IPS-20b (cell line): ENCODE measurements around the gene MPO.

ENCODE experiments used
- H3K27ac ChIP-seq: one replicate; pipeline ENCODE4 v1.5.1; 2013; ENCODE audit warnings: low read length
- H3K27me3 ChIP-seq: 2 replicates; pipeline ENCODE4 v1.6.1; 2013; ENCODE audit warnings: mild to moderate bottlenecking, low read length, inconsistent platforms; ENCODE audit not compliant: insufficient read depth
- H3K36me3 ChIP-seq: 2 replicates; pipeline ENCODE4 v1.6.1; 2013; ENCODE audit warnings: low read depth, mild to moderate bottlenecking, inconsistent platforms, low read length, moderate library complexity; ENCODE audit not compliant: insufficient read depth
- H3K4me1 ChIP-seq: 2 replicates; pipeline ENCODE4 v1.6.1; 2013; ENCODE audit warnings: mild to moderate bottlenecking, control low read depth, inconsistent platforms, low read length, moderate library complexity; ENCODE audit not compliant: insufficient read depth
- H3K4me3 ChIP-seq: 2 replicates; pipeline ENCODE4 v1.5.1; 2013; ENCODE audit warnings: mild to moderate bottlenecking, low read length, inconsistent platforms
- H3K9ac ChIP-seq: 2 replicates; pipeline ENCODE4 v1.6.1; 2013; ENCODE audit warnings: low read depth, mild to moderate bottlenecking, inconsistent platforms, low read length, moderate library complexity
- H3K9me3 ChIP-seq: 2 replicates; pipeline ENCODE4 v1.6.1; 2013; ENCODE audit warnings: mild to moderate bottlenecking, low read depth, low read length, inconsistent platforms; ENCODE audit not compliant: insufficient read depth

MPO gene

DNA sequence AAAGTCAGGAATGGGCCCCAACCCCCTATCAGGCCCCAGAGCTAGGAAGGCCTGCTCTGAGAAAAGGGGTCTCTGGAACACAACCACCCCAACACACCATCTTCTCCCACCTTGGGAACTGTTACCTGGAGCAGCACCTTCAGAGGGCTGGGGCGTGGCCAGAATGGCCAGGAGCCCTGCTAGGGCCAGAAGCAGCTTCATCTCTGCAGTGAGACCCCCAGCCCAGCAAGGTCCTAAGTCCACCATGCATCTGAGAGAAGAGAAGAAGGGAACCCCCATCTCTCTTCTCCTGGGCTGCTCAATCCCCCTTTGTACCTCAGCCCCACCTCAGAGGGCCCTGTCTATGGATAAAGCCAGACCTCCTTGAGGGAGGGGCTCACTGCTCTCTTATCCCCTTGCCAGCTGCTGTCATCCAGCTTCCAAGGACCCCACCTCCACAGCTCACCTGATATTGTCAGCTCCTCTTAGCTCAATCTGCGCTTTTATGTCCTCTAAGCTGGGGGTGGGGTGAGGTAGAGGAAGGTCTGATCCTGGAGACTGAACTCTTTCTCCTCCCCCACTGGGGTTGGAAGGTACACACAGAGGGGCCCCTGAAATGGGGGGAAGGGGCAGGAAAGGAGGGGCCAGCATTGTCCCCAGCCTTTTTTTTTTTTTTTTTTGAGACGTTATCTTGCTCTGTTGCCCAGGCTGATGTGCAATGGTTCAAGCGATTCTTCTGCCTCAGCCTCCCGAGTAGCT lies at the start of gene MPO:
Gene MPO, minus strand, starts transcription at position 456 of the 738 bp plus-strand sequence. Its CDS starts 177 bp downstream, at position 279.
- Histone ChIP-seq H3K9me3 (no peaks in the 10 kb centered on the region), H3K9ac (no peak within 1 kb of the TSS), H3K27ac (no peak within 1 kb of the TSS), H3K4me1 (peaks cover 15% of the 10 kb centered on the region; the same call in 1 of the 2 replicates), H3K27me3 (peaks cover 29% of the 10 kb centered on the region), H3K4me3 (no peak within 1 kb of the TSS), H3K36me3 (no peaks in the 10 kb centered on the region)

DNA sequence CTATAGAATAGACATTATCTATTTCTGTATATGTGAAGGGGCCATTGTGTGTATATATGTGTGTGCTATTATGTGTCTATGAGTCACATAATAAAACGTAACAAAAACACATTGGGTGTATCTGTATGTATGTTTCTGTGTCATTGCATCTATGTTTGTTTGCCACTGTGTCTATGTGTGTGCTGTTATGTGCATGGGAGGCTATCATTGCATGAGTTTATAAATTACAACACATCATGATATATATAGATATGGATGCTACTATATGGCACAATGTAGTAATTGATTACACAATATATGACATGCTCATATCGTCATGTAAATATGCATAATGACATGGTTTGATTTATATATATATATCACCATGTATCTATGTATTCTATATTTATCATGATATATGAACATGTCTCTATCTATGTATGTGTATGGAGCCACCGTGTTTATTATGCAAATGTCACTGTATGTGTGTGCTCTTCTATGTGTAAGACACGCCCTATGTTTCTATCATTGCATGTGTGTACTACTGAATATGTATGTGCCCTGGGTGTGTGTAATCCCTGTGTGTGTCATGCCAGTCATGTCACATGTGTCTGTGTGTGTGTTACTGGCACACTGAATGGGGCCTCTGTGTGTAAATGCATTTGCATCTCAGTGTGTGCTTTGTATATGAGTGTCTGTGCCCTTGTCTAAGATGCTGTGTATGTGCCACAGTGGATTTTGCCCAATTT lies 49.2 kb upstream of the MPO start:
- Histone ChIP-seq H3K9ac (no peak overlapping the region), H3K9me3 (no peaks in the 10 kb centered on the region), H3K27me3 (peaks cover 3% of the 10 kb centered on the region; the same call in 1 of the 2 replicates), H3K36me3 (no peaks in the 10 kb centered on the region), H3K4me1 (peaks cover 8% of the 10 kb centered on the region; the same call in 1 of the 2 replicates), H3K4me3 (no peak overlapping the region), H3K27ac (no peak overlapping the region)

DNA sequence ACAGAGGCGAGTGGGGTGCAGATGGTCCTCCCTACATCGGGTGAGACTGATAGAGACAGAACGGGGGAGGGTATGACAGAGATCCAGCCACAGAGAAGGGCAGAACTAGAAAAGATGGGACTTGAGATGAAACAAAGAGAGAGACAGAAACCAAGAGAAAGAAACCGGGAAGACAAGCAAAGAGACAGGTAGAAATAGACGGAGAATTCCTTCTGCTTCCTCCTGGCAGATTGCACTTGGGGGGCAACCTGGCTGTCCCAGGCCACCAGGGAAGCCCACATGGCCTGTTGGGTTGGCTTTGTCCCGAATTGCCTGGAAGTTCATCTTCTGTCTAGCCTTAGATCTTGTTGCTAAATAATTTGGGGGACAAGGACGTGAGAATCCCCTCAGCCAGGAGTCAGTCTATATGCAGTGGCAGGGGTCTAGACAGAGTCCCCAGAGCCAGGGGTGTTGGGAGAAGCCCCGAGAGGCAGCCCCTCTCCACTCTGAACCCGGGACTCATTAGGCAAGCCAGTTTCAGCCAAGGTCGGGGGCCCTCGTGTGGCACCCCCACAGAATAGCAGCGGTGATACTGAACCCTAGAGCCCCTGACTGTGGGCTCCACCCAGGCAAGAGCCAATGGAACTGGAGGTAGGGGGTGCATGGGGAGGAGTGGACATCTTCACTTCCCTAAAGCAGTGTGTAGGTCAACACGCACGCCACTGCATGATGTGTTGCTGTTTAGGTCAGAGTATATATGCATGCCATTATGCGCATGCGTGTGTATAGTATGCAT lies 48.5 kb upstream of the MPO start:
- Histone ChIP-seq H3K36me3 (no peaks in the 10 kb centered on the region), H3K27ac (no peak overlapping the region), H3K27me3 (peaks cover 10% of the 10 kb centered on the region; the same call in 1 of the 2 replicates), H3K4me1 (peaks cover 11% of the 10 kb centered on the region; the same call in 1 of the 2 replicates), H3K9ac (peak overlapping the region; percentile 57; the same call in 1 of the 2 replicates), H3K4me3 (peak overlapping the region; percentile 55), H3K9me3 (no peaks in the 10 kb centered on the region)

- H3K9me3 ChIP-seq: no peaks in the 10 kb centered on the region
- peaks cover 15% of the 10 kb centered on the region; the same call in 1 of the 2 replicates for H3K4me1 ChIP-seq
- peaks cover 19% of the 10 kb centered on the region for H3K27me3 ChIP-seq
- H3K4me3 ChIP-seq: peak within 1 kb of the TSS; percentile 55
- no peak within 1 kb of the TSS for H3K27ac ChIP-seq
- H3K9ac ChIP-seq: peak within 1 kb of the TSS; percentile 57; the same call in 1 of the 2 replicates
- H3K36me3 ChIP-seq: no peaks in the 10 kb centered on the region
Observed at GRCh38 chr17:58328195-58329034, 47.7 kb upstream of the MPO start, which contains the start of gene TSPOAP1. Gene TSPOAP1 (minus strand): TSS chr17:58328795. CDS start chr17:58327920, 875 bp downstream.

- Histone ChIP-seq H3K9me3 (no peaks in the 10 kb centered on the region), H3K27me3 (peaks cover 27% of the 10 kb centered on the region), H3K4me1 (peaks cover 15% of the 10 kb centered on the region; the same call in 1 of the 2 replicates), H3K36me3 (no peaks in the 10 kb centered on the region), H3K4me3 (no peak overlapping the region), H3K9ac (no peak overlapping the region), H3K27ac (no peak overlapping the region)
Observed at GRCh38 chr17:58327363-58328194, 46.8 kb upstream of the MPO start.

DNA sequence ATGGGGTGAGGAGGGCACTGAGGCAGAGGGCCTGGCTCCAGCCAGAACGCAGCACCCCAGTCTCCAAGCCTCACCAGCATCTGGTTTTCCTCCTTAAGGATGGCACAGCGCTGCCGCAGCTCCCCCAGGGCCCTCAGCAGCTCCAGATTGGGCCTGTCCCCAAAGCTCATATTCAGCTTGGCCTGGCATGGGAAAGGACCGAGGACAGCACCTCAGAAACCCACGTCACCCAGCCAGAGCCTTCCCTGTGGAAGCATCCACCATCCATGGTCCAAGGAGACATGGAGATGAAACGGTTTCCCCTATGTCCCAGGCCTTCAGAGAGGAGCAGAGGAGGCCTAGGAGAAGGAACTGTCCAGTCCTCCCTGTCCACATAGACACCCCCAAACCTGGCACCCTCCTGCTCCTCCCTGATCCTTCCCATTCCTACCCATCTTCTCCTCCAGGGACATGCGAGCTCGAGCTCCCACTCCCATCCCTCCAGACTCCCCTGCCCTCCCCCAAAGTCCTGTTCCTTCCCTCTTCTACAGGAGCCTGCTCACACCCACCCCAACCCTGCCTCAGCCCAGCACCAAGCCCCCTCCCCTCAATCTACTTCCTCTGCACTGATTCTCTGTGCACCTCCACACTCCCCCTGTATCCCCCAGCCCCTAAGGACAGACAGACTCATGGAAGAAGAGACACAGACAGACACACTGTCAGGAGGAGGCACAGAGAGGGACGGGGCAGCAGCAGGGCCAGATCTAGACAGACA lies 46.1 kb upstream of the MPO start:
- Histone ChIP-seq H3K36me3 (no peaks in the 10 kb centered on the region), H3K27me3 (peaks cover 33% of the 10 kb centered on the region), H3K9me3 (no peaks in the 10 kb centered on the region), H3K4me3 (no peak overlapping the region), H3K9ac (no peak overlapping the region), H3K27ac (no peak overlapping the region), H3K4me1 (peaks cover 15% of the 10 kb centered on the region; the same call in 1 of the 2 replicates)

DNA sequence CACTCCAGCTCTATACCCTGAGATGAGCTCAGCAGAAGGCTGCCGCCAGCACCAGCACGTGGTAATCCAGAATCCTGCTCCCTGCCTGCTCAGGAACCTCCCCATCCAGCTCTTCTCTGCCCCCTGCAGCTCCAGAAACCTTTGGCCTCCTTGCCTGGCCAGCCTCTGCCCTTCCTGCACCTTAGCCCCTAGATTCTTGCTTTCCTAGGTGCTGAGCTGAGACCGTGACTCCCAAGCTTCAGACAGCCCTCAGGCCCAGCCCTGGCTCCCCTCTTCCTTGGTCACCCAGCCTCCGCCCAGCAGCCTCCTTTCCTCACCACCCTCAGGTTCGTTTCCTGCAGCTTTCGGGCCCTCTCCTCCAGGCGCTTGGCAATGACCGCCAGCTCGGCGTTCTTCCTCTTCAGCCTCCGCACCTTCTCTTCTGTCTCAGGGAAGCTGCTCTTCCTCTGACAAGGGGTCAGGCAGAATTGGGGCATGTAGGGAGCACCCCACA lies 45.3 kb upstream of the MPO start:
- peaks cover 15% of the 10 kb centered on the region; the same call in 1 of the 2 replicates for H3K4me1 ChIP-seq

DNA sequence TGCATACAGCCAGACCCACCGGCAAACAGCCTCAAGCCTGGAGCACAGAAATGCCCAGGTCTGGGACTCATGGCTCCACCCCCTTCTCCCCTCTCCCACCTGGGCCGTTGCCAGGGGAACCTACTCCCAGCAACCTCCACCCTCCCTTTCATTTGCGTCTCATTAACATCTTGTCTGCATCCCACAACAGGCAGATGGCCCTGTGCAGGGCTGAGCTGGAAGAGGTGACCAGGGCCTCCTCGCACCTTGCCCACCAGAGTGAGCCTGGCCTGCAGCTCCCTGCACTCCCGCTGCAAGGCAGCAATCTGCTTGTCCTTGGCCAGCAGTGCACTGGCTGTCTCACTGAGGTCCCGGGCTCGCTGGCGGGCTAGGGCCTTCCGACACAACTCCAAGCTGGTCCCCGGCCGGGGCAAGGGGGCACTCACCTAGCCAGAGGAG lies 44.6 kb upstream of the MPO start:
- no peak overlapping the region for H3K27ac ChIP-seq
- peaks cover 15% of the 10 kb centered on the region; the same call in 1 of the 2 replicates for H3K4me1 ChIP-seq
- peak overlapping the region; percentile 72; the same call in 1 of the 2 replicates for H3K4me3 ChIP-seq
- H3K9me3 ChIP-seq: no peaks in the 10 kb centered on the region
- H3K9ac ChIP-seq: peak overlapping the region; percentile 66; the same call in 1 of the 2 replicates
- peaks cover 36% of the 10 kb centered on the region for H3K27me3 ChIP-seq
- H3K36me3 ChIP-seq: no peaks in the 10 kb centered on the region

More for the DNA sequence above, 45.3 kb upstream of the MPO start:
- Histone ChIP-seq H3K9ac (no peak overlapping the region), H3K9me3 (no peaks in the 10 kb centered on the region), H3K27me3 (peaks cover 36% of the 10 kb centered on the region), H3K4me3 (no peak overlapping the region), H3K36me3 (no peaks in the 10 kb centered on the region), H3K27ac (no peak overlapping the region)

DNA sequence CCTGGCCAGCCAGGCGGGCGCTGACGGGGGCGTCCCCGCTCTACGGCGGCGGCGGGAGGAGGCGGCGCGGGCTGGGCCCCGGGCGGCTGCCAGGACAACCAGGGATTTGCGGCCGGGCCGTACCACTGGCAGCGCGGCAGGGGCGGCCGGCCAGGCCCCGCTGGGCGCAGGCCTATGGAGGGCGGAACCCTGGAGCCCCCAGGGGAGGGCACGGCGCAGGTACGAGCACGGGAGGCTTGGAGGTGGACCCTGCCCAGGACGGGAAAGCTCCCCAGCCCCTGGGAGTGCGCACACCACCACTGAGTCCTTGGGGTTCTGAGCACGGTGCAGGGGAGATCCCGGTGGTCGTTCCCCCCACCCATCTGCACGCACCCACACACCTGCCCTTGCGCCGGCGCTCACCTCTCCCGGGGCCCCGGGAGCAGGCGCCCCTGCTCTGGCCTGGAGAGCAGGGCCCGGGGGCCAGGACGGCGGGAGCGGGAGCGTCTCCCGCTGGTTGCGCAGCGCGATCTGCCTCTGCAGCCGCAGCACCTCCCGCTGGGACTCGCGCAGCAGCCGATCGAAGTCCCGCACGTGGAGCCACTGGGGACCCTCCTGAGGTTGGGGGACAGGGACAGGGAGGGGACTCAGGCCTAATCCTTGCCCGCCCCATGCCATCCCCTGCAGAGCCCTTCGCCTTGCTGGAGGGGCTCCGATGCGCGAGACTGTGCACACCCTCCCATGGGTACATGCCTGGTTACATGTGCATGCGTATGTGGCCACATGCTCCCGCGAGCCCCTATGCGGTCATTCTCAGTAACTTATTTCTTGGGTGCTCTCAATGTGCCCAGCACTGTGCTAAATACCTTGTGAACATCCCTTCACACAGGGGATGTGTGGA lies 43.9 kb upstream of the MPO start:
- peak overlapping the region; percentile 66 for H3K9ac ChIP-seq
- H3K27me3 ChIP-seq: peaks cover 36% of the 10 kb centered on the region
- no peaks in the 10 kb centered on the region for H3K36me3 ChIP-seq
- no peaks in the 10 kb centered on the region for H3K9me3 ChIP-seq
- H3K4me3 ChIP-seq: peak overlapping the region; percentile 72
- H3K4me1 ChIP-seq: peaks cover 15% of the 10 kb centered on the region; the same call in 1 of the 2 replicates
- H3K27ac ChIP-seq: no peak overlapping the region
